ENCODE measurements around the gene SLC8B1. TPM values are rescaled to one million over a fixed set of nuclear protein-coding genes. Genes with fewer than 3 reads are reported as not detected.

SLC8B1 gene
- total RNA-seq, 1 donor from 2014 or later: 3.0 TPM

DNA sequence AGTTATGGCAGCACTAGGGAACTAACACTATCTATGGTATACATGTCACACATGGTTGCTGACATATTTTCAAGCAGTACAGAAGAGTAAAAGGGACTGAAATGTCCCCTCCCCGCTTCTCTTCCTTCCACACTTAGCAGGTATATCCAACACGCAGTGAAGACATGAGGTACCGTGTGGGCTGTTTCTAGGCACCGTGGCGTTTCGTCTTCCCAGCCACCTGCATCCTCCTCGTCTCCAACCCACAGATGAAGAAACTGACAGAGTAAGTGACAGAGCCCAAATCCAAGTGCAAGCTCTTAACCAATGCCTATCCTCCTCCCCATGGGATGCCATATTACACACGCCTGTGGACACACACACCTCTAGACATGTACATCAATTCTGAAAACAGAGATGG, 32.4 kb downstream of the SLC8B1 start:
- Mint-ChIP-seq H3K27ac (peak overlapping the region; percentile 31), H3K27me3 (ENCODE audit: insufficient read depth, low read depth) (peaks cover 7% of the 10 kb centered on the region), H3K36me3 (no peaks in the 10 kb centered on the region), H3K9me3 (no peaks in the 10 kb centered on the region), H3K4me1 (peaks cover 31% of the 10 kb centered on the region), H3K4me3 (peak overlapping the region; percentile 18)
- H3K36me3 ChIP-seq: no peaks in the 10 kb centered on the region
- no peak for TF ChIP-seq EZH2 (IDR thresholded peaks at IDR 0.05)
- no peak for TF ChIP-seq EZH2phosphoT487 (IDR thresholded peaks at IDR 0.05)
- TF ChIP-seq, protein P1, sequence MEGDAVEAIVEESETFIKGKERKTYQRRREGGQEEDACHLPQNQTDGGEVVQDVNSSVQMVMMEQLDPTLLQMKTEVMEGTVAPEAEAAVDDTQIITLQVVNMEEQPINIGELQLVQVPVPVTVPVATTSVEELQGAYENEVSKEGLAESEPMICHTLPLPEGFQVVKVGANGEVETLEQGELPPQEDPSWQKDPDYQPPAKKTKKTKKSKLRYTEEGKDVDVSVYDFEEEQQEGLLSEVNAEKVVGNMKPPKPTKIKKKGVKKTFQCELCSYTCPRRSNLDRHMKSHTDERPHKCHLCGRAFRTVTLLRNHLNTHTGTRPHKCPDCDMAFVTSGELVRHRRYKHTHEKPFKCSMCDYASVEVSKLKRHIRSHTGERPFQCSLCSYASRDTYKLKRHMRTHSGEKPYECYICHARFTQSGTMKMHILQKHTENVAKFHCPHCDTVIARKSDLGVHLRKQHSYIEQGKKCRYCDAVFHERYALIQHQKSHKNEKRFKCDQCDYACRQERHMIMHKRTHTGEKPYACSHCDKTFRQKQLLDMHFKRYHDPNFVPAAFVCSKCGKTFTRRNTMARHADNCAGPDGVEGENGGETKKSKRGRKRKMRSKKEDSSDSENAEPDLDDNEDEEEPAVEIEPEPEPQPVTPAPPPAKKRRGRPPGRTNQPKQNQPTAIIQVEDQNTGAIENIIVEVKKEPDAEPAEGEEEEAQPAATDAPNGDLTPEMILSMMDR (IDR thresholded peaks at IDR 0.05): no peak
- no peaks in the 10 kb centered on the region for H3K9me3 ChIP-seq (ENCODE audit: low read depth)
- peaks cover 28% of the 10 kb centered on the region for H3K4me1 ChIP-seq
- no peak for DNase-seq (ENCODE audit: low spot score)
- H3K27ac ChIP-seq: peak overlapping the region; percentile 55
- H2AFZ ChIP-seq (replicated peaks): no peak overlapping the region
- H3K4me3 ChIP-seq: no peak overlapping the region
- peak overlapping the region; percentile 33 for H3K4me2 ChIP-seq
- no peak overlapping the region for H3K9ac ChIP-seq
- H3K27me3 ChIP-seq: no peaks in the 10 kb centered on the region
- H3F3A ChIP-seq (ENCODE audit: low read depth): peaks cover 34% of the 10 kb centered on the region
- no peaks in the 10 kb centered on the region for H3K79me2 ChIP-seq (ENCODE audit: low read depth)
- no peaks in the 10 kb centered on the region for H4K20me1 ChIP-seq (ENCODE audit: low read depth)

DNA sequence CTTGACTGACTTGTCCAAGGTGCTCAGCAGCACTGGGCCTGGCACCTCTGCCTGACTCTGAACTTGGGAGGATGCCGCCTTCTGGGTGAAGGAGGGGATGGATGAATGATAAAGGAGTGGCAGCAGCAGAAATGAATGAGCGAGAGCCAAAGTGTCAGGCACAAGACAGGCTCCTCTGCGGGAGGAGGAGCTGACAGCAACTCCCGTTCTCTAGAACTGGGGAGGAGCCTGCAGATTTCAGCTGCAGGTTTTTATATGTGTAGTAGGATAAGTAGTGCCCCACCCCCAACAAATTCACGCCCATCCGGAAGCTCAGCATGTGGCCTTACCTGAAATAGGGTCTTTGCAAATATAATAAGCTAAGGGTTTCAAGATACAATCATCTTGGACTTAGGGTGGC, 33.1 kb downstream of the SLC8B1 start:
- peaks cover 28% of the 10 kb centered on the region for H3K4me1 ChIP-seq
- H3K27ac ChIP-seq: no peak overlapping the region
- H3K4me3 ChIP-seq: no peak overlapping the region
- no peaks in the 10 kb centered on the region for H3K36me3 Mint-ChIP-seq
- no peak overlapping the region for H3K4me3 Mint-ChIP-seq
- no peaks in the 10 kb centered on the region for H3K9me3 ChIP-seq (ENCODE audit: low read depth)
- peaks cover 34% of the 10 kb centered on the region for H3F3A ChIP-seq (ENCODE audit: low read depth)
- no peak overlapping the region for H3K4me2 ChIP-seq
- H3K9ac ChIP-seq: no peak overlapping the region
- H3K79me2 ChIP-seq (ENCODE audit: low read depth): no peaks in the 10 kb centered on the region
- no peaks in the 10 kb centered on the region for H3K36me3 ChIP-seq
- H4K20me1 ChIP-seq (ENCODE audit: low read depth): no peaks in the 10 kb centered on the region
- no peak overlapping the region for H3K27ac Mint-ChIP-seq
- H2AFZ ChIP-seq (replicated peaks): no peak overlapping the region
- no peaks in the 10 kb centered on the region for H3K27me3 ChIP-seq
- TF ChIP-seq, protein P1 (IDR thresholded peaks at IDR 0.05): no peak
- TF ChIP-seq EZH2 (IDR thresholded peaks at IDR 0.05) (no peak), EZH2phosphoT487 (IDR thresholded peaks at IDR 0.05) (no peak)
- H3K4me1 Mint-ChIP-seq: peaks cover 31% of the 10 kb centered on the region
- peaks cover 7% of the 10 kb centered on the region for H3K27me3 Mint-ChIP-seq (ENCODE audit: insufficient read depth, low read depth)
- DNase-seq (ENCODE audit: low spot score): no peak
- H3K9me3 Mint-ChIP-seq: no peaks in the 10 kb centered on the region

DNA sequence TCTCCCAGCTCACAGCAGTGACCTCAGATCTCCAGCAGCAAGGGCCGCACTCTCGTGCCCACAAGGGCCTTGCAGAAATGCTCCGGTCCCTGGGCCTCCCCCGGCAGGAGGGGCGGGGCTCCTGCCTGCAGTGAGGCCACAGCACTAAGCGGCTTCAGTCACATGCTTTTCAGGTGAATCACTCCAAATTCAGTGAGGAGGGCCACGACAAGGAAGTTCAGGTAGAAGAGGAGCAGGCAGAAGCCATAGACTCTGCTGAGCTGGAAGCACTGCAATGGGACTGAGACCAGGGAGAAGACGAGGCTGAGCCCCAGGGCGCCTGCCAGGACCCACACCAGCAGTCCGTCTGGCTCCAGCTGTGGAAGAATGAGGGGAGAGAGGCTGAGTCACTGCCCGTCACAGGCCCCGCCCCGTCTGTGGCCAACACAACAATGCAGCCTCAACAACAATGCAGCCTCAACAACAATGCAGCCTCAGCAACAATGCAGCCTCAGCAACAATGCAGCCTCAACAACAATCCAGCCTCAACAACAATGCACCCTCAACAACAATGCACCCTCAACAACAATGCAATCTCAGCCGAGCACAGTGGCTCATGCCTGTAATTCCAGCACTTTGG, 35.2 kb downstream of the SLC8B1 start:
- peaks cover 30% of the 10 kb centered on the region for H3F3A ChIP-seq (ENCODE audit: low read depth)
- H3K4me2 ChIP-seq: no peak overlapping the region
- no peak overlapping the region for H3K27ac ChIP-seq
- peaks cover 27% of the 10 kb centered on the region for H3K4me1 Mint-ChIP-seq
- peaks cover 21% of the 10 kb centered on the region for H3K4me1 ChIP-seq
- no peaks in the 10 kb centered on the region for H3K27me3 ChIP-seq
- peak; percentile 68 for DNase-seq (ENCODE audit: low spot score)
- H3K4me3 Mint-ChIP-seq: no peak overlapping the region
- no peaks in the 10 kb centered on the region for H3K9me3 ChIP-seq (ENCODE audit: low read depth)
- no peak overlapping the region for H3K27ac Mint-ChIP-seq
- H2AFZ ChIP-seq (replicated peaks): no peak overlapping the region
- H3K4me3 ChIP-seq: no peak overlapping the region
- no peaks in the 10 kb centered on the region for H3K36me3 ChIP-seq
- no peaks in the 10 kb centered on the region for H3K36me3 Mint-ChIP-seq
- no peaks in the 10 kb centered on the region for H3K79me2 ChIP-seq (ENCODE audit: low read depth)
- no peak for TF ChIP-seq EZH2 (IDR thresholded peaks at IDR 0.05)
- TF ChIP-seq EZH2phosphoT487 (IDR thresholded peaks at IDR 0.05): no peak
- TF ChIP-seq, protein P1 (IDR thresholded peaks at IDR 0.05): no peak
- no peaks in the 10 kb centered on the region for H3K9me3 Mint-ChIP-seq
- H3K9ac ChIP-seq: no peak overlapping the region
- peaks cover 5% of the 10 kb centered on the region for H3K27me3 Mint-ChIP-seq (ENCODE audit: insufficient read depth, low read depth)
- no peaks in the 10 kb centered on the region for H4K20me1 ChIP-seq (ENCODE audit: low read depth)
